Stimulated activated CD8-positive, alpha-beta memory T cell treated with anti-CD3 and anti-CD28 coated beads, Interleukin-4, amount 100 ng/mL, for 48 hours (primary cell): ENCODE measurements around the gene CMSS1.

Experiments used
- DNase-seq: peaks from one replicate; pipeline ENCODE4 v3.0.0-alpha.2; 2020

The CMSS1 gene

DNA sequence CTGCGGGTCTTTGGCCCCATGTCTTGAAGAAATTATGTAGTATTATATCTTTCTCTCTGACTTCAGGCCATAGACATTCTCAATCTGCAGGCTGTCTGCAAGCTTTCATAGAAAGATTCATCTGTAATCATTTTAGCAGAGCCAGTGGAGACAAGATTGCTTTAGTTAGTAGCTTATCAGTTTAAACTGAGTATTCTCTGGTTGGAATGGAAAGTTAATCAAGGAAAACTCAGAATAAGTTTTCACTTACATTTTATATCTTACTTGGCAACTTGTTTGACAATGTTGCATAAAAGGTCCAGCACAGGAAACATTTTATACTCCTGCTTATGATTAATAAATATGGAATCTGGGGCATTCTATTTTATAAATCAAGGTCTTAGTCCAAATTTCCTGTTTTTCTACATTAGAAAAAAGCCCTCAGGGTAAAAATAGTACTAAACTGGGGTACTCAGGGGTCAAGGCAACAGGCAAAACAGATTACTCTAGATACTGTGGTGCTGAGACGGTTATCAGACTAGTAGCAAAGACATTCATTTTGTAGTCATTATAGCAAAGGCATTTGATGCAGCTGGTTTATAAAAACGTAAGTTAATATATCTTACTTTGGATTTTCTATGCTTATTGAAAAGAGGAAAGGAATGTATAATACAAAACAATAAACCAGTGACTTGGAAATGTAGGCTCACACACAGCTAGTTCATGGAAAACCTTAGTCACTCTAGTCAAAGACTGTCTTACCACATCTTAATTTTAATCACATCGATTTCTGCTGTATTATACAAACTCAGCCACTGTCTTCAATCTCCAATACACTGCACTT lies 341.9 kb downstream of the CMSS1 start:
- no peak for DNase-seq

DNA sequence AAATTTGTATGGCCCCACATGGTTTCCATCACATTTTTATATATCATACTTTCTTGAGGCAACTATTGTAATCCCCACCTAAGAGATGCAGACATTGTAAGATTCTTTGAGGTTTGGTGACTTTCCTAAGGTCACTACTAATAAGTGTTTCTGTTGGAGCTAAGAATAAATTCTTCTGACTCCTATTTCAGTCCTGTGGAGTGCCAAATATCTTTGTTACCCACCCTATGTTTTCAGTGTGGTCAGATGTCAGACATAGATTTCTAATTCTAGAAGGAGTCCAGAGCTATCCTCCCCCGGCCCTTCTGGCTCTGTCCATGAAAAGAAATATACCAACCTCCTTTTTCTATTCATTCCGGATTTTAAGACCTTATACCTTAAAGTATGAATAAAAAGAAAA lies 342.9 kb downstream of the CMSS1 start:
- no peak for DNase-seq

DNA sequence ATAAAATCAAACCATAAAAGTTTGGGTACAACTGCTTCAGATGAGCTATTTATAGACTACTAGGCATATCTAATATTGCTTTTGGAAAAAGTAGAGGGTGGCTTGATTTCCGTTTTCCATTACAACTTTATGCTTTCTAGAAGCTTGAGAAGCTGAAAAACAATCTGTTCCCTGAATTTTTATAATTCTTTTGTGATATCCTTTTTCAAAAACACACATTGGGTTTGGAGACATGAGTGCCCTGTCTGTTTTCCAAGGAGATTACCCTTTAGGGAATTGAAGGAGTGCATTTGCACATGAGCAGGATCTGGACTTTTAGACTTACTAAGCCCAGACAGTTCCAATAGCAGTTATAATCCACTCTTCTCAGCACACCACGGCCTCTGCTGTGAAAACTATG lies 346.1 kb downstream of the CMSS1 start:
- no peak for DNase-seq

DNA sequence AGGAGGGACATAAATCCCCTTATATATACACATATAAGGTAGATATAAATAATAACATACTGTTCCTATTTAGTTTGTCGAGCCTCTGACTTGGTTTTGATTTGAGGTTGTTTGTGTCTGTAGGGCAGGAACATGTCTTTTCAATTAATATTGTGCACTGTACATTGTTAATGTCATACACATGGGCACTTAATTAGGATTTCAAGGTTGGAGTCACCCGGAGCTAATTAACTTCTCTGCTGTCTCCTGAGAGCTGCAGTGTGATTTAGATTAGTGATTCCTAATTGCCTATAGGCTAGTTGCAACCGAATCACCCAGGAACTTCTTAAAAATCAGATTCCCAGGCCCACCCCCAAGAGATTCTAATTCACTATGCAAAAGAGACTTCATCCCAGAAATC lies 347.1 kb downstream of the CMSS1 start:
- DNase-seq: no peak

DNA sequence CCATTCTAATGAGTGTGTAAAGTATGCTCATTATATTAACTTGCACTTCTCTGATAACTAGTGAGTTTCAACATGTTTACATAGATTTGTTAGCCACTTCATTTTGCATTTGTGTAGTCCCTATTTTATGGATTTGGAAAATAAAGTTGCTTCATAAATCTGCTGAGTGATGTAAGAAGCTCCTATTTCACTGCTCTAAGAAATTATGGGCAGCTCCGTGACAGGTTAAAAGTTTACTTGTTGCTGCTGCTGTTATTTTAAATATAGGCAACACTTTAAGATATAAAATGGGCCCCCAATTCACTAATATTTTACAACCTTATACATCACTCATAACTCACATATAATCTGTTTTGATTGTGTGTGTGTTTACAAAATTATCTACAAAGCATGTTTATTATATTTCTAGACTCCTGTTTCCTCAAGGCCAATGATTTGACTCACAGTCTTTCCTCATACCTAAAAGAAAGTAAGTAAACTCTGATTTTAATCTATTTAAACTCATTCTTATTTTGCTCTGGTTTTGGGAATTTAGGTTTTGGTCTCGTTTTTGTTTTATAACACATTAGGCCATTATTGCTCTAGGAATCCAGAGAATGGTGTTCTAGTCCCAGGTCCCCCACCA lies 348.4 kb downstream of the CMSS1 start:
- DNase-seq: no peak

DNA sequence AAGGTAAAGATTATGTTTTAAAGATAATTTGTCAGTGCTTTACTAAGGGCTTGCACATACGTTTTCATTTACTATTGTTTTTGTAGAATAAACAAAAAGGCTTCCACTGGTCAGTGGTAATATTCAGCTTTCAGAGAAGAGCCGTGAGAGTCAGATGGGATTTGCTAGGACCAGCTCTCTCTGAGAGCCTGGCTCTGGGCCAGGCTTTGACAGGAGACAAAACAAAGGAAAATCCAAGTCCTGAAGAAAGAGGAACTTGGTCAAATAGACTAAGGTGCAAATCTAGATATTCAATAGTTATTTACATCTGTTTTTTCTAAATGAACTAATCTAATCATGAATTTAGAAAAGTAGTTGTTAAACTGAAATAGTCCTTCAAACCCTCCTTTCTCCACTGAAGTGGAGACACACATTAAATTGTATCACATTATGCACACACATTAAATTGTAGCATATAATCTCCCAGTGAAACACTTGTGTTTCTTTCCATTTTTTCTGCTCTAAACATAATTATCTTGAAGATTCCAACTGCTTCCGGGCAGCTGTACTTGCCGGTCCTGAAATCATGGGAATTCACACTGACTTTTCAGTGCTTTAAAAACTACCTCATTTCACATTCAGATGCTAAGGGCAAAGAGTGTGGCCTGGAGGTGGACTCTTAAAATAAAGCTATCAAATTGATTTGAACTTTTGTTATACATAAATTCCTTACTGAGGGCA lies 351.7 kb downstream of the CMSS1 start:
- DNase-seq: no peak

DNA sequence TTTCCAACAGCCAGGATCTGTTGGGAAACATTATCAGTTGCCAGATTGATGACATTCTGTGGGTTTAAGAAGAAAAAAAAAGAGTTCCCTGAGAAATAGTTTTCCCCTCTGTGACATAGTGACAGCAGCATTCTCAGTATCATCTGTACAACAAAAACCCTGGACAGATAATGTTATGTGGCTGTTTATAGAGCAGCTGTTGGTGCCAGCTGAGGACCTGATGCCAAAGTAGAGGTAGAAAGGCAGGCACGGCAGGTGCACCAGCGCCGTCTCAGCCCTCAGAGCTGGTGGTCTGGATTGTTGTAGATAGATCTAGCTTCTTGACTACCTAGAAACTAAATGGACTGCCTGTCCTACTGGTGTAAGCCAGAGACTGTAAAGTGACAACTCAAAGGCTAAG lies 352.8 kb downstream of the CMSS1 start:
- no peak for DNase-seq

DNA sequence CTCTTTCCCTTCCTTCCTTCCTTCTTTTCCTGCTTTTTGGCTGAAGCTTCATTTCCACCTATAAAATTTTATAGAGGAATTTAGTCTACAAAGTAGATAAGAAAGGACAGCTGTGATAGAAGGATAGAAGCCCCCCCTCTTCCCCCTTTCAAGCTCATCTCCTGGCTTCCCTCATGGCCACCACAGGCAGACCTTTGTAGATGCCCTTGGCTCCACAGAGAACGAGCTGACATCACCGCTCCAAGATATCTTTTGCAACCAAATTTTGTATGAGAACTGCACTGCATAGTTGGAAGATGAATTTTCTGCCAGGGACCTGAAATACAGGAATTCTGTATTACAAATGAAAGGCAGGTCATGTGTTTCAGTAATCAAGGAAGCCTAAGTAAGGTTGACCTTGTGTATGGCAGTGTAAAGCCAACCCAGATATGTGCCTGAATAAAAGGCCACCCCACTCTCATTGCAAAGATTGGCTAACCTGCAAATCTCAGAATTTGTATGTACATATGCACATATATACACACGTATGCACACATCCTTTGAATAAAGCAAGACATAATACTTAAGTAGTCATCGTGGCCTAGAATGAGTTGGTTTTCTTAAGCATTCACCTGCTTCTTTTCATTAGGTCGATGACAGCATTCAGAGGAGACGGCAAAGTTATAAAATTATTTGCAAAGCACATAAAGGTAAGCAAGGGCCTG lies 353.7 kb downstream of the CMSS1 start:
- no peak for DNase-seq

DNA sequence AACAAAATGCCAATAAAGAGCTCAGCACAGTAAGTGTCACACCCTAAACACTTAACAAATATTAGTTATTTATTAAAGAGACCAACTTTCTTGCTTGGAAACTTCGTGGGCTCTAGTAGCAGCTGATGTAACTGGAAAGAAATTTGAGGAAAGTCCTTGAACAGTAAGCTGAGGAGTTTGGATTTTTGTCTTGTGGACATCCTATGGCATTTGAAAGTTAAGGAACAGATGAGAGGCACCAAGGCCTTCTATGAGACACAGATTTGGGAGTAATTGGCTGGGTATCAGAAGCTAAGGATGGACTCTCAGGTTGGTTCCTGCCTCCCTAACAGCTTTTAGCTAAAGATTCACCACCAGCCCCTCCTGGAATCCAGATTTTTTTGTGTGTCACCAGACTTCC lies 356.3 kb downstream of the CMSS1 start:
- no peak for DNase-seq

DNA sequence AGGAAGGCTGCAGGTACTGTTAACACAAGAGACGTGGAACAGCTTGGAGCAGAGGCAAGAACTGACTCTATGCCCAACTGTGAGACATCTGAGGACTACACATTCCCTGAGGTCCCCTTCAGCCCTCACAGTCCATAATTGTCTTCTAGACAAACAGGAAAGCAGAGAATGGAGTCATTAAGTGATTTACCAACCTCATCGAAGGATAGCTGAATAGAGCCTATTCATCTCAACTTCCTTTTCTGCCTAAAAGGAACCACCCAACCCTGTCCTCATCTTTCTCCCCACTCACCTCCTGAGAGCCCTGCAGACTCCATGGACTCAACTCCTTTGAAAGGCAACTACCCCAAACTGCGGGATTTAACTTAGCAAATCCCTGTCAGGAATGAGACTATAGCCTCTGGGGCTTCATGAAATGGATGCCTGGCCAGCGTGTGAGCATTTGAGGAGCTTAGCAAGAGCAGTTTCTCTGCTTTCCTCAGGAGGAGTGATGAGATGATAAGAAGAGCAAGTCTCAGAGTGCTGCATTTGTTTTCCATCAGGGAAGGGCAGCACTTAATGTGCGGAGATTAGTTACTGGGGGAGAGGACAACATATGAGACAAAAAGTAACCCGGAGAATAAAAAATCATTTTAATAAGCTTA lies 358.1 kb downstream of the CMSS1 start:
- DNase-seq: no peak

DNA sequence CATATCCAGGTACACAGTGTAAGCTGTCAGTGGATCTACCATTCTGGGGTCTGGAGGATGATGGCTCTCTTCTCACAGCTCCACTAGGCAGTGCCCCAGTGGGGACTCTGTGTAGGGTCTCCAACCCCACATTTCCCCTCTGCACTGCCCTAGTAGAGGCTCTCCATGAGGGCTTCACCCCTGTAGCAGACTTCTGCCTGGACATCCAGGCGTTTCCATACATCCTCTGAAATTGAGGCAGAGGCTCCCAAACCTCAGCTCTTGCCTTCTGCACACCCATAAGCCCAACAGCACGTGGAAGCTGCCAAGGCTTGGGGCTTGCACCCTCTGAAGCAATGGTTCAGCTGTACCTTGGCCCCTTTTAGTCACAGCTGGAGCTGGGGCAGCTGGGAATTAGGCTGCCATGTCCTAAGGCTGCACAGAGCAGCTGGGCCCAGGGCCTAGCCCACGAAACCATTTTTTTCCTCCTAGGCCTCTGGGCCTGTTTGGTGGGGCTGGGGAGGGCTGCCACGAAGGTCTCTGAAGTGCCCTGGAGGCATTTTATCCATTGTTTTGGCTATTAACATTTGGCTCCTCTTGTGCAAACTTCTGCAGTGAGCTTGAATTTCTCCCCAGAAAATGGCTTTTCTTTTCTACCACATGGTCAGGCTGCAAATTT lies 362.2 kb downstream of the CMSS1 start:
- DNase-seq: no peak

DNA sequence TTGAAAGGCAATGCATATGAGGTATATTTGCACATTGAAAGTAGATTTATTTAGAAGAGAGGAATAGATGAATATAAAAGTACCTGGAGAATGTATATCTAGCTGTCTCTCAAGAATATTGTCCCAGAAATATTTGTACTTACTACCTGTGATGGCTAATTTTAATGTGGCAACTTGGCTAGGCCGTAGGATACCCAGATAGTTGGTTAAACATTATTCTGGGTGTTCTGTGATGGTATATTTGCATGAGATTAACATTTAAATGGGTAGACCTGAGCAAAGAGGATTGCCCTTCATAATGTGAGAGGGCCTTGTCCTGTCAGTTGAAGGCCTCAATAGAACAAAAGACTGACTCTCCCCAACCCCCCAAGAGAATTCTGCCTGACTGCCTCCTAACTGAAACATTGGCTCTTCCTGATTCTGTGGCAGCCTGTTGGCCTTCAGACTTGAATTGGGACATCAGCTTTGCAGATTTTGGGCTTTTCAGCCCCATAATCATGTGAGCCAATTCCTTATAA lies 366.0 kb downstream of the CMSS1 start:
- DNase-seq: no peak

DNA sequence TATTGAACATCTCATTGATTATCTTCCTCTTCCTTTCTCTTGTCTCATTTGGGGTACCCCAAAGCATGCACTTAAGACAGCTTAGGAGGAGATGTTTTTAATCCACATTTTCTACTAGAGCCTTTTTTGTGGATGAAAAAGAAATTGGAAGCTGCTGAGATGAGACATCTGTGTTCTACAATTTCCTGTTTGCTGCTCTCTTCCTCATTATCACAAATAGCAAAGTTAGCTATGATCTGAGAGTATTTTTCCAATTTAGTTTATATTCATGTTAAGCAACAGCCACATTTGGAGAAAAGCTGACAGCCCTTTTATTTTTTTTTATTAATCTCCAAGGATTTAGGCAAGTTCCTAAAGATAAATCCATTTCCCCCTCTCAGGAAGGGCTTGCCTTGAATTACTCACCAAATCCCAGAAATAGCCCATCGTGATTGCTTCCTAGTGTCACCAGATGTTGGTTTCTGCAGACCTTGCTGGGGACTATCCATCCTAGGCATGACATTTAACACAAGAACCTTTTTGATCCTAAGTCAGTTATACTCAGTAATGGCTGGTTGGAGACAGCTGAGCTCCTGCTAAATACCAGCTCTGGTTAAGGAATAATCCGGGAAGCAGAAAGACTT lies 367.4 kb downstream of the CMSS1 start:
- no peak for DNase-seq

DNA sequence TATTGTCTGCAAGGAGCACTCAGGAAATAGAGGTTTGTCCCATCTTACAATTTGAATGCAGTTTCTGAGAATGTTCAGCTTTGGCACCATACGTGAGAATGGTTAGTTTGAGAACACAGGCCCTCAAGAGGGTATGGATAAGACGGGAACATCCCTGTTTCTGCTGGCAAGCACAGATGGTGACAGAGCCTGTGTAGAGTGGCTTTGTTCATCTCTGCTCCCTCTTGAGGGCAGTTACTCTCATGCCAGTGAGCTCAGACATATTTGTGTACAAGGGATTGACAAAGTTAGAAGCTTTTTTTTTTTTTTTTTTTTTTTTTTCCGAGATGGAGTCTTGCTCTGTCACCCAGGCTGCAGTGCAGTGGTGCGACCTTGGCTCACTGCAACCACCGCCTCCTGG lies 368.2 kb downstream of the CMSS1 start:
- DNase-seq: no peak

DNA sequence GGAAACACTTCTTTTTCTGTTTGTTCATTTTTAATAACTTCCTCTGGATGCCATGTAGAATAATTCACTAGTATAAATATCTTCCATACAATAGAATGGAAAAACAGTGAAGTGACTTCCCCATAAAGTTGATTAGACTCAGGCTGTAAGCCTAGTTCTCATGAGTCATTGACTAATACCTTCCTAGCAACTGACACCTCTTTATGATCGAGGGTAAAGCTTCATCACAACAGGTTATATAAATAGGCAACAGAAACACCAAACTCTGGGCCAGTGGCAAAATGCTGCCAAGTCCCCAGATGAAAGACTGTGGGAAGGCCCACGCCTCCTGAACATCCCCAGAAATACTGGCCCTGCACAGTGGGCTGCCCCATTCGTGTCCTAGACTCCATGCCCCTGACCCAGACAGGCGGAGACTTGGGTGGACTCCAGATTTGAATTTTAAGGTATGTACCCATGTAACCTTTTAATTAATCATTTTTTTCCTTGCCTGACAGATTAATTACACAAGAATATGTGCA lies 371.8 kb downstream of the CMSS1 start:
- no peak for DNase-seq

DNA sequence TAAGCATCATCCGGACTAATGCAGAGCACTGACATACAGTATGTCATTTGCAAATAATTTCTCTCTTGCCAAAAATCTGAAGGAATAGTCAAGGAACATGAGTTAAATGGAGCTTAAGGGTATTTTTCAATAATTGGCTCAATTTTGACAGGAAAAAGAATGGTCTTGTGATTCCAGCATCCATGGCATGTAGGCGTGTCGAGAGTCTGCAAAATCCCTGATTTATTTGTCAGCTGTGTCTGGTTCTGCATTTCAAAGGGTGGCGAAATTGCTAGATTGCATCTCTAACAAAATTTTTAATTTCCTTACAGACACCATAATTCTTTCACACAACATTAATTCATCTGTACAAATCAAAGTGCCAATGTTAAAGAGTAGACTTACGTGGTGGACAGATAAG lies 377.7 kb downstream of the CMSS1 start:
- DNase-seq: no peak

DNA sequence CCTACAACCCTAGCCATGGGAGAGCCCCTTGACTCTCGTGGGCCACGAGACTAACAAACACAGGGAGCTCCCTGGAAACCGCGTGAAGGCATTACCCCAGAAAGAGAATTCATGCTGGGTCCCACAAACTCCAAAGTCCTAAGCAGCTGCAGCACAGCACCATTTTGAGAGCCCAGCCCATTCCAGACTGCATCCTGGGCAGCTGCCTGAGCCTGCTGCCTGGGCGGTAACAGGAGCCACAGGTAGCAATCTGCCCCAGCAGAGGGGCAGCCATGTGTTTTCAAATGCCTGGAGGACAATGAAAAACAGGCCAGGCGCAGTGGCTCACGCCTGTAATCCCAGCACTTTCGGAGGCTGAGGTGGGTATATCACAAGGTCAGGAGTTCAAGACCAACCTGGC lies 380.2 kb downstream of the CMSS1 start:
- no peak for DNase-seq

DNA sequence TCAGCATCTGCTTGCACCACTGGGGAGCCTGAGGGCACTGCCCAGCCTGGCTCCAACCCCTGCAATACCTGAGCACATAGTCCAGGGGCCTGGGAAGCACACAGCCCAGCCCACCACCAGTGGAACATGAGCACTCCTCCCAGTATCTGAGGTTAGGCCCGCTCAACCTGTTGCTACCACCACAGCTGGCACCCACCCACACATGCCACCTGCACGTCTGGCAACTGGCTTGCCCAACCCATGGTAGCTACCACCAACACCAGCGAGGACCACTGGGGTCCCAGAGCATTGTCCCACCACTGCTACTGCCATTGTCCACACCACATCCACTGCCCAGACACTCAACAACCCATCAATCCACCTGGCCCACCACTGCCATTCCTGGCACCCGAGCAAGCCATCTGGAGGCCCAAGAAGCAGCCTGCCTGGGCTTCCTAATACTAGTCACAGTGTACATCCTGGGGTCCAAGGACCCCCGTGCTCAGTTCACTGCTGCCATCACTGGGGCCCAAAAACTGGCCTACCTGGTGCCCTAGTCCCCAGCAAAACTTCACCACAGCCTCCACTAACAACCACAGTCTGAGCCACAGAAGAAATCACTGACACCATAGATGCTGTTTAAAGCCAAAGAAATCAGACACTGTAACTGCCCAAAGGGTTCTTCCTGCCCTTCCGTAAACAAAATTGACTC lies 381.1 kb downstream of the CMSS1 start:
- DNase-seq: no peak

DNA sequence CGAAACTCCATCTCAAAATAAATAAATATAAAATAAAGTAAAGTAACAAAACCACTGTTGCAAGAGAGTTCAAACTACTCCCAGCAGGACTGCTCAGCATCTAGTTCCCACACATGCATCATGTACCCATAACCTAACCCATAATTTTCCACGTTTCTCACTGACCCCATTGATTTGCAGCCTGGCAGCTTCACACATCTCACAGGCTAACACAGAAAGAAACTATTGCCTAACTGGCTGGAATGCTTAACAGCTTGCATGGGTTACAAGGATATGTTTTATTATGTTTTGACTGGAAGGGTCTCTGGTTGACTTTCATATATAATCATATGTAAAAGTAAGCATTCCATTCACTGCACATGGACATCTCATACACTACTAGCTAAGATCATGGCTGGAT lies 387.5 kb downstream of the CMSS1 start:
- no peak for DNase-seq

DNA sequence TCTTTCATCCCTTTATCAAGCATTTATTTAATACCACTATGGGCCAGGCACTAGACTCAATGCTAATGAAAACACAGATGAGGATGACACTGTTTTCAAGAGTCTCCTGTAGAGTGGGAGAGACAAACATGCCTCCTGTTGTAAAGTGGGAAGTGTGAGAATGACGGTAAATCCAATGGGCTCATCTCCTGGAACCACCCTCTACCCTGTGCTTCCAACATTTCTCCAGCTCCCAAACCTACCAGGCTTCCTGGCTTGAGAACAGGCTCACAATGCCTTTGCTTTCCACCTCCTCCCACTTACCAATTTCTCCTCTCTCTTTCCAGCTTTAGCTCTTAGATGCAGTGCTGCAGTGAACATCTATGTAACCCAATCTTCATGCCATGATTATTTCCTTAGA lies 389.0 kb downstream of the CMSS1 start:
- DNase-seq: no peak

DNA sequence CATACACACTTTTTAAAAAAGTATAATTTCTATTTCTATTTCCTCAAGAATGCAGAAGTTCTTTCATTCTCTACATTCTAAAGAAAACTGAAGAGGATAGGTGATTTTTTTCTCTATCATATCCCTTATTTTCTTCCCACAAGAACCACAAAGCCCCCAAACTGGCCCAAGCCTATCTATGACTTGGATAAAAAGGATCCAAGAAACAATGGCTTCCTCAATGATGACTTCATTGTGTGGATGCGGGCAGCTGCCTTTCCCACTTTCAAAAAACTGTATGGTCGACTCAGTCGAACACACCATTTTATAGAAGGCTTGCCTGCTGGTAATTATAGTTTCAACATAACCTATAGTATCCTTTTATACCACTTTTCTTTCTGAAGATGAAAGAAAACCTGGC lies 390.2 kb downstream of the CMSS1 start:
- no peak for DNase-seq
